OCI-M2 (cell line): ENCODE data around the gene CNST.

ENCODE experiments used
- DNase-seq: peaks from one replicate; lab custom pipeline; 2025; ENCODE audit not compliant: unreplicated experiment; lab: John Stamatoyannopoulos, UW

The CNST gene, protein sequence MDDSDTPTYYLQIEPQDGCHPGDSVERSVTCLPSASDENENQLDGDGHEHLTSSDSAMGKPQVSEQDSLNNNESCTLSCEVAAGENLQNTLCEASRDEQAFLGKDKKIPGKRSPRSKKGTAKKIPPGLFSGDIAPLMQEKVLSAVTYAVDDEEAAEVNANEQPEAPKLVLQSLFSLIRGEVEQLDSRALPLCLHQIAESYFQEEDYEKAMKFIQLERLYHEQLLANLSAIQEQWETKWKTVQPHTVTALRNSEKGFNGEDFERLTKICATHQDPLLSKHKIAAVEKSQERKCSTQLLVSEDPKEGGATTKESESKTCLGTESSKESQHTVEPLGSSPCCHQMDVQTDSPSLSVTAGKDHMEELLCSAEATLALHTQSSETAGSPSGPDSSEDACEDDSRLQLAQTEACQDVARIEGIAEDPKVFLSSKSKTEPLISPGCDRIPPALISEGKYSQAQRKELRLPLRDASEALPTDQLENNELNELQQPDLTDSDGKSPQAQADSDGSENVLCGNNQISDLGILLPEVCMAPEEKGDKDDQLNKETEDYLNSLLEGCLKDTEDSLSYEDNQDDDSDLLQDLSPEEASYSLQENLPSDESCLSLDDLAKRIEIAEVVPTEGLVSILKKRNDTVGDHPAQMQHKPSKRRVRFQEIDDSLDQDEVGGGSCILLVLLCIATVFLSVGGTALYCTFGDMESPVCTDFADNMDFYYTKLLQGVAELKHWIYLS

DNA sequence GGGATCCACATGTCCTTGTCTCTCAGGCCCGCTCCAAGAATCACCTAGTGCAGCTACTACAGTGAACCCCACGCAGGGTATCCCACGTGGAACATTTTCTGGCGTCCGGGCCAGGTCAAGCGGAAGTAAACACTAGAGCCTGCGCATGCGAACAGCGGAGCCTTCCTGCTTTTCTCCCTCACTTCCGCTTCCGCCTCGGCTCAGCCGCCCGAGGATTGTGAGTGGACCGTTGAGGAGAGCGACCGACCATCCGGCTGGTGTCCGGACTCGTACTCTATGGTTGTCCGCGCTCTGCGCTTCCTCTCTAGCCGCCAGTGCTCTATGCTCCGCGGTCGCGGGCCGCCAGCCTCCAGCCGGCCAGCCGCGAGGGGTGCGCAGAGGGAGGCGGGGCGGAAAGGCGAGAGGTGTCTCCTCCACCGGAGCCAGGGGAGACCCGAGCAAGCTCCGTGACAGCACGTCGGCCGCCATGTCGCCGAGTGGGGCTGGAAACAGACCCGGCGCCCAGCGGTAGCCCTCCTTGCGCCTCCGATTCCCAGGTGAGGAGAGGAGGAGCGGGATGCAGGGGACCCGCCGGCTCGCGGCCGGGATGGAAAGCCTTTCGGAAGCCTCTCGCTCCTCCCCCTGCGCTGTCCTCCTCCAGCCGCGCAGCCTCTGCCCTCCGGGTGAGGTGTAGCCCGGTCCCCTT, at the start of gene CNST, which contains the start of gene TFB2M:
Gene CNST, plus strand, starts transcription at position 329 of the 685 bp plus-strand sequence. CDS start 25,107 bp downstream, outside the sequence.
Gene TFB2M, minus strand, starts transcription at position 134 of the 685 bp plus-strand sequence. Its CDS starts 123 bp downstream, at position 11.
- DNase-seq = peak; percentile 88

DNA sequence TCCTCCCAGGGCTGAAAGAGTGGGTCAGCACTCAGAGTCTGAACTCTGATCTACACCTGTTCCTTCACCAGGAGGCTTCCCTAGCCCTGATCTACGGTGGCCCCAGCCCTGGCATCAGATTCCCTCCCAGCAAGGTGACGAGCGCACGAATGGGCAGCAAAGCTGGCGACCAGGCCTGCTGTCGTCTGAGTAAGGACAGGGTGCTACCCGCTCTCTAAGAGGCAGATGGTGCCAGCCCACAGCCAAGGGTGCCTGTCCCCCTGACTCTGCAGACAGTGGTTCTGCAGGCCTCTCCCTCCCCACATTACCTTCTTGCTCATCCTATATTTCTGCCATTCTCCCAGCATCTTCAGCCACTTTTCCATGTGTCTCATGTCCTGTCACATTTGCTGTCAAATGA, 48.9 kb upstream of the CNST start:
- no peak for DNase-seq

DNA sequence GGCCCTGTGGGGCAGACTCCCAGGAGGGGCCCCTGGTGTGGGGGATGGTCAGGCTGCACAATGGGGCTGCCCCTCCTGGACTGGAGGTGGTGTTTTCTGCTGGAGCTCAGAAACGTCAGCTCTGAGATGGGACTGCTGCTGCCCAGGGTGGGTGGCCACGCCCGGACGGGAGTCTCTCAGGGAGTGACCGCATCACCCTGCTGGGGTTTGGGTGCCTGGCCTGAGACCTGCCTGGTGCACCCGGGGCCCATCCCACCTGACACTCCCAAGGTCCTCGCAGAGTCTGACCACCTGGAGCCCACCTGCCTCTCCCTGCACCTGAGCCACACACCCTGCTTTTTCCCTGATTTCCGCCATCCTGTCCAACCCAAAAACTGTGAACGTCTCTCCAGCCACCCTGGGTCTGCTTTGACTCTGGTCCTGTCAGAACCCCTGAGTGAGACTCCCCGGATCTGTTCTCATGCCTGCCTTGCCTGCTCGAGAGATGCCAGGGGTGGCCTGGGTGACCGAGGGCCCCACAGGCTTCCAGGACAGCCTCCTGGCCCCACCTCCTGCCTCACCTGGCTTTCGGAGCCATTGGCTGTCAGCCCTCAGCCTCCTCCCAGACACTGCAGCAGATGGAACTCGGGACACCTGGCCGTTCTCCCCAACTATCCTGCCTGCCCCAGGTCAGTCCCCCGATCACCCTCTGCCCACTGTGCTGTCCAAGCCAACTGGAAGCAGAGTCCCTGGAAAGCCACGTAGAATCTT, 47.6 kb upstream of the CNST start:
- DNase-seq = no peak

DNA sequence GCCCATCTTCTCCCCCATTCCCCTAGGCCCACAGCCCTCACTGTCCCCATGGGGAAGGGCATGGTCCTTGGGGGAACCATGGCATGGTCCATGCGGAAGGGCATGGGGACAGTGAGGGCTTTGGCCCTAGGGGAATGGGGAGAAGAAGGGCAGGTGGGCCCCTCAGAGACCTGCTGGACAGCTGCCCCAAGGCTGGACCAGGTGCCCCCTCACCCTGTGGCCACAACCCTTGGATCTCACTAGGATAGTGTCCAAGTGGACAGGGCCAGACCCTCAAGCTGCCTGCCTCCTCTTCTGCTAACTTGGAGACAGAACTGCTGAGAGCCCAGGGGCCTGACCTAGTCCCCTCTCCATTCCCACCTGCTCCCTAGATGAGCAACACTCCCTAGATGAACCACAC, 46.7 kb upstream of the CNST start:
- no peak for DNase-seq

DNA sequence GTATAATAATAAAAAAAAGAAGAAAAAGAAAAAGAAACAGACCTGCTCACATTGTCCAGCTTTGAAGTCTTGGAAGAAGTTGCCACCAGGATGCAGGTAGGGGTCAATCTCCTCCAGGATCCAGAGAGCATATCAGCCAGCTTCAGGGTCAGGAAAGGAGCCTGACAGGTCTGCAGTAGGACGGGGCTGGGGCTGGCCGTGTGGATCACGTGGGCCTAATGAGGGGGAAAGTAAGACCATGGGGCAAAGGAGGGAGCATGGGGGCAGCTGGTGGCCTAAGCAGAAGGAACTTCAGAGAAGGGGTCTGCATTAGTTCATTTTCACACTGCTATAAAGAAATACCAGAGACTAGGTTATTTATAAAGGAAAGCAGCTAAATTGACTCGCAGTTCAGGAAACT, 39.9 kb upstream of the CNST start:
- DNase-seq = no peak

DNA sequence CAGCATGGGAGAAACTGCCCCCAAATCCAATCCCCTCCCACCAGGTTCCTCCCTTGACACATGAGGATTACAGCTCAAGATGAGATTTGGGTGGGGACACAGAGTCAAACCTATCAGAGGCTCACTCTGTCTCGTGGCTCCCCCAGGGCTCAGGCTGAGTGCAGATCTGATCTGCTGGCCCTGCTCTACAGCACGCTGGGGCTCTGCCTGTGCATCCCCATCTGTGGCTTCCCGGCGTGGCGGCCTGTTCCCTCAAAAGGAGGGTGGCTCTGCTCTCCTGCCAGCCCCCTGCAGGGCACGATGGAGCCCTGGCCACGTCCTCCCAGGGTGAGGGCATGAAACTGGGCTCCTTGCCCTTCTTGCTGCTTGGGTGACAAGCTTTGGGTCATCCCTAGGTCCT, 39.3 kb upstream of the CNST start:
- DNase-seq = no peak

DNA sequence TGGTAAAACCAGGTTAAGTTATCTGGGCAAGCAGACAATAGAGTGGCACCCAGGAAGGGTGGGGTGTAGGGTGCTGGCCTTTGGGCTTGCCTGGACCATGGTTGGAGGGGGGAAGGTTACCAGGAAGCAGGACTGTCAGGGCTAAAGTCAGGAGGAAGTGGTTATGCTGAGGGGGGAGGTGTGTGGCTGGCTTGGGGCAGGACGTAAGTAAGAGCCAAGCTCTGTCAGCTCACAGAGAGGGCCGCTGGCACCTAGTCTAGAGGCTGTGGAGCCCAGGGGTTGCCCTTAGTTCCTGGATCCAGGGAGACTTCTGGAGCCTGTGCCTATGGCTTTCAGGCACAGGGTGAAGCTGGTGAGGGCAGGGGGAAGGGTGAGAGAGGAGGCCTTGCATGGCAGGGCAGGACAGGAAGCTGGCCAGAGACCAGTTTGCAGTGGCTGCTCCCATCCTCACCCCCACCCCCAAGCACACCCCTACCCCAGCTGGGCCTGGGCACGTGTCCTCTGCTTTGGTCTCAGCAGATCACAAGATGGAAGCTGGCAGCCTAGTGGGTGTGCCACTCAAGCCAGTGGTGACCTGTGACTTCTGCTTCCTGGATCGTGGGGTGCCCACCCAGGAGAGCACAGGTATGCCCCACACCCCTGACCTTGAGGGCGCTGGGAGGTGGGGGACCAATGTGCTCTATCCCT, 38.7 kb upstream of the CNST start:
- no peak for DNase-seq

DNA sequence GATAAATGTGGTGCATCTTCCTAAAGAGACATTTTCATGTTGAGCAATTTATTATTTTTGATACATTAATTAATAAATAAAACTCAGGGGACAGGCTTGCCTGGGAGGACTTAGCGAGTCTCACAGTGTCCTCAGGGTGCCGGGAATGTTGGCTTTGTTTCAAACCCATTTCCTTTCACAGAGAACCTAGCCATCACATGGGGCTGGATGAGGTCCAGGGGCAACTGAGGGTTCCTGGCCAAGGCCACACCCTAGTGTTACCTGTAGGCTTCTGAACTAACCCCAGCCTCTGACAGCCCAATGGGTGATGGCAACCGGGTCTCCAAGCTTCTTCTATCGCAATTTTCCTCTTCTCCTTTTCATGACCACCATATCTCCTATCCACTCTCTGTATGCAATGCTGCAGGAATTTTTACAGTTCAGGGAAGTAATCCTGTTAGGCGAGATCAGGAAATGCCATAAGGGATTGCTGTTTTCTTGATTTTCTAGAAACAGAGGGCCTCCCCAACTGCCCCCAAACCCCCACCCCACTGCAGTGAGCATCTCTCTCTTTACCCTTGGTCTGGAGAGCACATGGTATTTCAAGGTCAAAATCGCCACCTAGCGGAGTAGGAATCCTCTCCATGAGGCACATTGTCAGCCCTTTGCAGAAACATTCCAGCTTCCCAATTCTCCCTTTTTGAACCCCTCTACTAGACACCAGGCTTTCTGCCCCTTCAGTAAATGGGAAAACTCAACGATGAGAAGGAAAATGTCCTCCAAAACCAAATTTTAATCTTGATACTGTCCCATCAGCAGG, 37.1 kb upstream of the CNST start:
- DNase-seq = no peak

DNA sequence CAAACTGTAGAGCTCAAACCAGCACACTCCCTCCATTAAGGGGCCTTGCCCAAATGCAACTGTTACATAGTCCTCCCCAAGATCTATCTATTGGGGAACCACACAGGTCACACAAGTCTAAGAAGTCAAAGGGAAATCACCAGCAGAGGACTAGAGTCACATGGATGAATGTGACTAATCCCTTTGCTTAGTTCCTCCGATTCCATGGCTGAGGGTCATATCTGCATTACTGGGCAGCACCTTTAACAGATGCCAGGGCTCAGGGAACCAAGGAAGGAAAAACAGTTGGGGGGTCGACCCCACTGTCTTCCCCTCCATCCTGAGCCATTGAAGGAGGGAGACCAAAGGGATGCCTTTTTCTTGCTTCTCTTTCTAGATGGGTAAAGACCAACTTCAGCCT, 35.8 kb upstream of the CNST start:
- DNase-seq = no peak

DNA sequence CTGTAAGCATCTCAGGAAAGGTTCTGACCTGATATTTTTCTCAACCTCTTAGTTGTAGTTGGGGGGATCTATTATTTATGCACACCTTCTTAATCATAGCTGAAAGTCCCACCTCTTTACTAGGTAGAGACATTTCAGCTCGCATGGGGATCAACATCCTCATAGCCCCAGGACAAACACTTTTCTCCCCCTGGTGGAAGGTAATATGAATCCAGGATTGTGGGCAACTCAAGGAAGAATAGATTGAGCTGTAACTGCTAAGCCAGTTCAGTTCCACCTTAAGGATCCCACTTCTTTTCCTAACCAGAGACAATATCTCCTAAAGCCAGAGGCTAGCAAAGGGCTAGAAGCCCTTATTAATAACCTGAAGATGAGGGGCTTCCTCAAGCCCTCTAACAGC, 33.7 kb upstream of the CNST start:
- DNase-seq = no peak

DNA sequence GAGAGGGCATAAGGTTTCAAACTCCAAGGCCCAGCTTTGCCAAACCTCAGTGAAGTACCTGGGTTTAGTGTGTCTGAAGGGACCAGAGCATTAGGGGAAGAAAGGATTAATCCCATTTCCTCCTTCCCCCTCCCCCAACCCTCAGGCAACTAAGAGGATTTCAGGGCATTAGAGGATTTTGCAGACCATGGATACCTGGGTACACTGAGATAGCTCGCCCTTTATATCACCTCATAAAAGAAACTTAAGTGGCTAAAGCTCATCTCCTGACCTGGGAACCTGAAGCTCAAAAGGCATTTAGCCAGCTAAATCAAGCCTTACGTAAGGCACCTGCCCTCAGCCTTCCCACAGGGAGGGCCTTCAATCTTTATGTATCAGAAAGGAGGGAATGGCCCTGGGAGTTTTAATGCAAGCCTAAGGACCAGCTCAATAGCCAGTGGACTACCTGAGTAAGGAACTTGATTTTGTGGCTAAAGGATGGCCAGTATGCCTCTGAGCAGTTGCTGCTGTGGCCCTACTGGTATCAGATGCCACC, 32.8 kb upstream of the CNST start:
- DNase-seq = no peak

DNA sequence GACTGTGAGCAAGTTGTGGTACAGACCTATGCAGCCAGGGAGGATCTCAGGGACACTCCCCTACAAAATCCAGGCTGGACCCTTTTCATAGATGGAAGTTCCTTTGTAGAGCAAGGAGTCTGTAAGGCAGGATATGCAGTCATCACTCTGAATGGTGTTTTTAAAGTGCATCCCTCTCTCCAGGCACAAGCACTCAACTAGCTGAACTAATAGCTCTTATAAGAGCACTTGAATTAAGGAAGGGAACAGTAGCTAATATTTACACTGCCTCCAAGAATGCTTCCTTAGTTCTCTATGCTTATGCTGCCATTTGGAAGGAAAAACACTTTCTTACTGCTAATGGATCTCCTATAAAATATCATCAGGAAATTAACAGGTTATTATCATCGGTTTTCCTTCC, 32.1 kb upstream of the CNST start:
- DNase-seq = no peak

DNA sequence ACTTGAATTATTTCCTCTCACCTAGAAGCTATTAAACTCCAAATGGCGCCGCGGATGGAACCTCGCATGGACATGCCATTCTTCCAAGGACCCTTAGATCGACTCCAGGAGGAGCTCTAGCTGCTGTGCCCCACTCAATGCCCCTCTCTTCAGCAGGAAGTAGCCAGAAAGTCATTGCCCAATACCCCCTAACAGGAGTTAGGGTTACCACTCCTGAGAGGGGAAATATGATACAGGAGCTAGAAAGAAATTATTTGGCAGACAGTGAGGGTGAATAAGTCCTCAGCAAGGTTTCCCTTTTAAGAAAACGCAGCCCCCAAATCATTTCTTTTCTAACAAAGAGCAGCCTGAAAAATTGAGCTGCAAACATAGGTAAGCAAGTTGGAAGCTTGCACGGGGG, 28.8 kb upstream of the CNST start:
- no peak for DNase-seq

DNA sequence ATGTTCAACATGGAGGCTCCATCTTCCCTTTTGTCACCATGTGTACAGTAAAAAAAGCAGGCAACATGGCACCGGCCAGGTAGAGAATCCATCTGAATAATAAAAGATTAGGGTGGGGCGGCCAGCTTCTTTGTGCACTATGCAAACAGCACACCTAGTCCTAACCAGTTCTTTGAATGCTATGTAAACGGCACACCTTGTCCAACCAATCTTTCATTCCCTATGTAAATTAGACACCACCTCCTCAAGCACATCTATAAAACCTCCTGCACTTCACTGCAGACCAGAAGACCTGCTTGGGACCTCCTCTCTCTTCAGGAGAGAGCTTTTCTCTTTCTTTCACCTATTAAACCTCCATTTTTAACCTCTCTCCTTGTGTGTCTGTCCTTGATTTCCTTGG, 28.4 kb upstream of the CNST start:
- no peak for DNase-seq

DNA sequence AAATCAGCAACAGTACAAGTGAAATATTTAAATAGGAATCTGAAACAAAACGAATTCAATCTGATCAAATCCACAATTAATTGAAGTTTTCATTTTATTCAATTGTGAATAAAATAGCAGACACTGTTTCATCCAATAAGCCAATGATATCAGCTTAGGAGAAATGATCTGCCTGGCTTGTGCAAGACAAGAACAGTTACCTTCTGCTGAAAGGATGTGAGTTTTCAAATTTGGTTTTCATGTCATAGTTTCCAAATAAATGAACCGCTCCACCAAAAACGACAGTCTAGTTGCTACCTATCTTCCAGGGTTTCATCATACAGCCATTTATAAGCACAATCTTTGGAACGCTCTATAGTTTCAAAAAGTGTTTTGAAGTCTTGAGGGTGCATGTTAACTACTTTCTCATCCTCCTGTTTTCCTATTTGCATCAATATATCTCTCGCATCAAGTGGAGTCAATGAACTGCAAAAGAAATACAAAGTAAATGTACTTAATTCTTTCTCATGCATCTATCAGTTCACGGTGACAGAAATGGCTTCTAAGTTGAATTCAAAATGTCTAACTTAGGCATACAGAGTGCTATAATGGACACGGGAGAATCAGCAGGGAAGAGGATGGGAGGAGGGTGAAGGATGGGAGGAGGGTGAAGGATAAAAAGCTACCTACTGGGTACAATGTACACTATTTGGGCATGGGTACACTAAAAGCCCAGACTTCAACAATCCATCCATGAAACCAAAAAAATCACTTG, 25.3 kb upstream of the CNST start:
- no peak for DNase-seq

DNA sequence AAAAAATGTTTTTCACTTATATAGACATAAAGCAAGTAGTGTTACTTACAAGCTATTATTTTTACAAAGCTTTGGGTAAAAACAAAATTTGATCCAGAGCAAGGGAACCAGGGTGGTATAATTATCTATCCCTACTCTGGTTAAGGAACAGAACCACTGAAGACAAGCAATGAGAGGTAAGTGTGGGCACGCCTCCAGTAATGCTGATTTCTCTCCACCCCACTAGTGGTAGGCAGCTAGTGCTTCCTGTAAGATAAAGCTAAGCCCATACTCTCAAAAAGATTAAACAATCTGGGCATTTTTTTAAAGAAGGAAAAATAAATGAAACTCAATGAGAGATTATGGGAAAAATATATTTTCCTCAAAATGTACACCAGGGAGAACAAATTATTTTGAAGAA, 22.3 kb upstream of the CNST start:
- no peak for DNase-seq

DNA sequence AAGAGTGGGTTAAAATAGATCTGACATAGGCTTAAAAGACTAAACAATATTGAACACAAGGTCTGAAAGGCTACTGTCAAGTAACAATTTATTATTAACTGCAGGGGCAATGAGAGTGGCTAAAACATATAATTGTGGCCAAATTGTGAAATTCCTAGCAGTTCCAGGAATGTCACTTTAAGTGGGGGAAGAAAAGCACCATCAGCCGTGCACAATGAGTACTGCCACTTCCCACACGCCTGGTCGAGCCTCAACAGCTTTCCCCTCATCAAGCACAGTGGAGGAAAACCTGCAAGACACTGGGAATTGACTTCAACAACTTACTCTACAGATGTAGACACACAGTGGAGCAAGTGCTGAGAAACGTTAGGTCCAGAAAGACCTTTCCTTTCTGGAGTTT, 16.6 kb upstream of the CNST start:
- DNase-seq = no peak

DNA sequence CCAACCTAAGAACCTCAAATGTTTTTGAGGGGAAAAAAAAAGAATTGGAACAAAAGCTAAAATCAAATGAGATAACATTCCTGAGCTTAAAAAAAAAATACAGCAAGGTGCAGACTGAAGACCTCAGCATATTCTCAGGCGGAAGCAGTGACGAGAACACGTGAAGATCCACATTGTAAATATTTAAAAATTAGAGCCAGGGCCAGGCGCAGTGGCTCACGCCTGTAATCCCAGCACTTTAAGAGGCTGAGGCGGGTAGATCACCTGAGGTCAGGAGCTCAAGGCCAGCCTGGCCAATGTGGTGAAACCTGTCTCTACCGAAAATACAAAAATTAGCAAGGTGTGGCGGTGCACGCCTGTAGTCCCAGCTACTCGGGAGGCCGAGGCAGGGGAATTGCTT, 15.9 kb upstream of the CNST start:
- no peak for DNase-seq

DNA sequence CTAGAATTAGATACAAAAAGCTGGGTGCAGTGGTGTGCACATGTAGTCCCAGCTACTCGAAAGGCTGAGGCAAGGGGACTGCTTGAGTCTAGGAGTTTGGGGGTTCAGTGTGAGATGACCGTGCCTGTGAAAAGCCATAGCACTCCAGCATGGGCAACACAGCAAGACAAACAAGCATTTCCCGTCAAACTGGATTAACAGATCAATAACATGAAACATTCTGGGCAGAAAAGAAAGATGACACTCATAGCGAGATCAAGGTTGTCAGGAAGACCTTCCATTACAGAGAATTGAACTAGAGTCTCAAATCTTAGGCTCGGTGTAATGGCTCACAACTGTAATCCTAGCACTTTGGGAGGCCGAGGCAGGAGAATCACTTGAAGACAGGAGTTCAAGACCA, 14.1 kb upstream of the CNST start:
- DNase-seq = no peak
